ENCODE results near the gene GAMT.

The GAMT gene

DNA sequence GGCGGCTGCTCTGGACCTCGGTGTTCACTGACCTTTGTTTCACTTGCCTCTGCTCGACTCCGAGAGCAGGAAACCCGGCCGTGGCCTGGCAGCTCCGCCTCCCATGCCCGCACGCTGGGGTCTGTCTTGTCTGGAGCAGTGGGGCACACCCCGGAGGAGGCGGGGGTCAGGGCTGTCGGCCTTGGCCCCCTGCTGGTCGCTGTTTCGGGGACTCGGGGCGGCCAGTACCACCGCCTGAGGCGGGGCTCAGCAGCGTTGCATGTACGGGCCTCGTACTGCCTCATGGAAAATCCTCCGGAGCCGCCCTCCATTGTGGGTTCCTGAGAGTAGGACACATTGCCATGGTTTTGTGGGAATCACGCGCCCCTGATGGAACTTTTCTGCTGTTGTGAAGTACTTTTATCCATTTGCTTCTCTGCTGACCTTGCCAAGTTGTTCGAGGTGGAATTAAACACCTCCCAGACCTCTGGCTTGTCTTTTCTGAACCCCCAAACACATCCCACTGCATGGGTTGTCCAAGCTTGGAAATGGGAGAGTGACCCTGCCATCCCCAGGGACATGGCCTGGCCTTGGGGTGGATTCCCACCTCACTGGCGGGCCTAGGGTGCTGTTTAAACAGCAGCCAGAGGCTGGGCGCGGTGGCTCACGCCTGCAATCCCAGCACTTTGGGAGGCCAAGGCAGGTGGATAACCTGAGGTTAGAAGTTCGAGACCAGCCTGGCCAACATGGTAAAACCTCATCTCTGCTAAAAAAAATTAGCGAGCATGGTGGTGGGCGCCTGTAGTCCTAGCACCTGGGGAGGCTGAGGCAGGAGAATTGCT, 23.2 kb downstream of the GAMT start:
- H3K36me3 ChIP-seq (ENCODE audit: control insufficient read depth, insufficient read depth, low read length, severe bottlenecking) = peaks cover 11% of the 10 kb centered on the region
- no peaks in the 10 kb centered on the region for H3K9me3 ChIP-seq (ENCODE audit: control insufficient read depth, low read length)
- peaks cover 10% of the 10 kb centered on the region for H3K4me1 ChIP-seq (ENCODE audit: control insufficient read depth, insufficient read depth, low read length)
- H3K27me3 ChIP-seq (replicated peaks; ENCODE audit: control insufficient read depth, insufficient read depth, low read length) = no peaks in the 10 kb centered on the region
- H3K9ac ChIP-seq (ENCODE audit: low read length) = no peak overlapping the region
- no peak overlapping the region for H3K4me3 ChIP-seq (ENCODE audit: low read length)
- DNase-seq (ENCODE audit: low read depth) = no peak

DNA sequence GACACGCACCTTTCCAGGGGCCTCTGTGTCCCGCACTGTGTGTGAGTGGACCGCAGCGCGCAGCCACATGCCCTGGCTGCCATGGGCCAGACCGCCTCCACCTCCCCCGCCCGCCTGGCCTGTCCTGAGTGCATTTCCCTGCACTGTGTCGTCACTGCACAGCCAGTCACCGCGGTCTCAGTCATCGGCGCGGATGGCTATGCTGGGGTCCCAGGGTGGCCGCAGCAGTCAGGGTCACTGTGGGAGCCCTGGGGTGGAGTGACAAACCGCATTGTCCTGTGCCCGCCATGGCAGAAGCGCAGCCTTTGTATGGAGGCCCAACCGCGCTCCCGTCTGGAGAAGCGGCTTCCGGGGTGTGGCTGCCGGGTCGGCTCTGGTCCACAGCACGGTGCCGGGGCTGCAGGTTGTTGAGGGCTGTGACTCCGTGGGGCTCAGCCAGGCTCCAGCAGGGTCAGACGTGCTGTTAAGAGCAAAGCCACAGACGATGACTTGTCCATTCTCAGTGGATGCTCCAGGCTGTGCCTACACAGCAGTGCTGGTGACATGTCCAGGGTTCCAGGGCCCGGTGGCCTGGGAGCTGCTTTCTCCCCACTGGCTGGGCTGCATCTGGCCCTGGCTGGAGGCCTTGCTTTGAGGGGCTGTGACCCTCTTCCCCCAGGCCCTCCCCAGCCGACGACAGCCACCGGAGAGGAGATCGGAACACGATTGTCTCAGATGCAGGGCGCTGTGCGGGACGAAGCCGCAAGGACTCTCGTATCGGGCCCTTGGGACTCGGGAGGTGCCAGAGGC, 24.0 kb downstream of the GAMT start:
- no peak for DNase-seq (ENCODE audit: low read depth)
- H3K9me3 ChIP-seq (ENCODE audit: control insufficient read depth, low read length) = no peaks in the 10 kb centered on the region
- no peaks in the 10 kb centered on the region for H3K27me3 ChIP-seq (replicated peaks; ENCODE audit: control insufficient read depth, insufficient read depth, low read length)
- peaks cover 17% of the 10 kb centered on the region for H3K36me3 ChIP-seq (ENCODE audit: control insufficient read depth, insufficient read depth, low read length, severe bottlenecking)
- no peak overlapping the region for H3K9ac ChIP-seq (ENCODE audit: low read length)
- no peak overlapping the region for H3K4me3 ChIP-seq (ENCODE audit: low read length)
- H3K4me1 ChIP-seq (ENCODE audit: control insufficient read depth, insufficient read depth, low read length) = peaks cover 11% of the 10 kb centered on the region

DNA sequence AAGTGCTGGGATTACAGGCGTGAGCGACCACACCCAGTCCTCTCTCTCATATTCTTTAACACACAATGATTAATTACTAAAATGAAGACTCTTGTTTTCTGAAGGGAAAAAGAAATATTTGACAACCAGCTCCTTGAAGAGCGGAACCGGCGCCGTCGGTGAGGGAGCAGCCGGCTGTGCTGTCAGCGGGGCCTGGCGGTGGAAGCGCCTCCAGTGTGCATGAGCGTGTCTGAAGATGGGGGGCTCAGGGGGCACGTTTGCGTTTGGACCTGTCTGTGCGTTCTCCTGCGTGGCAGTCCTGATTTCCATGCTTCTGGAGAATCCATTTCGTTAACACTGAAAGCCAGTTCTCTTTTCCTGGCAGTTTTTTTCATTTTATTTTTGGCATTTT, 24.9 kb downstream of the GAMT start:
- DNase-seq (ENCODE audit: low read depth) = no peak
- Histone ChIP-seq H3K4me3 (ENCODE audit: low read length) (no peak overlapping the region), H3K27me3 (replicated peaks; ENCODE audit: control insufficient read depth, insufficient read depth, low read length) (no peaks in the 10 kb centered on the region), H3K9me3 (ENCODE audit: control insufficient read depth, low read length) (no peaks in the 10 kb centered on the region), H3K36me3 (ENCODE audit: control insufficient read depth, insufficient read depth, low read length, severe bottlenecking) (peaks cover 21% of the 10 kb centered on the region), H3K4me1 (ENCODE audit: control insufficient read depth, insufficient read depth, low read length) (peaks cover 6% of the 10 kb centered on the region), H3K9ac (ENCODE audit: low read length) (no peak overlapping the region)

DNA sequence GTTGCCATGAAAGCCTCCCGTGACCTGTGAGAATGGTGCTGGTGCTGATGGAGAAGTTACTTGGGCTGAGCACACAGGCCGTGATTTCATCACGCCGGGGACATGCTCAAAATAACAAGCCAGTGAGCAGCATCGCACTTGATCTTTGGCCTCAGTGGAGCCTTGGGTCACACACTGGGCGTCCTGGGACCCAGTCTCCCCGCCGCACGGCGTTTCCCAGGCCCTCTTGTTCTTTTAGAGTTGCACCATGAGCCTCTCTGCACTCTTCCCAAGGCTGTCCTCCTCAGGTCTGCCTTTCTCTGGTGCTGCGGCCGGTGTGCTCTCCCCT, 27.1 kb downstream of the GAMT start:
- DNase-seq (ENCODE audit: low read depth) = no peak
- peaks cover 43% of the 10 kb centered on the region for H3K36me3 ChIP-seq (ENCODE audit: control insufficient read depth, insufficient read depth, low read length, severe bottlenecking)
- H3K4me3 ChIP-seq (ENCODE audit: low read length) = no peak overlapping the region
- H3K9me3 ChIP-seq (ENCODE audit: control insufficient read depth, low read length) = no peaks in the 10 kb centered on the region
- H3K9ac ChIP-seq (ENCODE audit: low read length) = no peak overlapping the region
- peaks cover 5% of the 10 kb centered on the region for H3K4me1 ChIP-seq (ENCODE audit: control insufficient read depth, insufficient read depth, low read length)
- H3K27me3 ChIP-seq (replicated peaks; ENCODE audit: control insufficient read depth, insufficient read depth, low read length) = no peaks in the 10 kb centered on the region

DNA sequence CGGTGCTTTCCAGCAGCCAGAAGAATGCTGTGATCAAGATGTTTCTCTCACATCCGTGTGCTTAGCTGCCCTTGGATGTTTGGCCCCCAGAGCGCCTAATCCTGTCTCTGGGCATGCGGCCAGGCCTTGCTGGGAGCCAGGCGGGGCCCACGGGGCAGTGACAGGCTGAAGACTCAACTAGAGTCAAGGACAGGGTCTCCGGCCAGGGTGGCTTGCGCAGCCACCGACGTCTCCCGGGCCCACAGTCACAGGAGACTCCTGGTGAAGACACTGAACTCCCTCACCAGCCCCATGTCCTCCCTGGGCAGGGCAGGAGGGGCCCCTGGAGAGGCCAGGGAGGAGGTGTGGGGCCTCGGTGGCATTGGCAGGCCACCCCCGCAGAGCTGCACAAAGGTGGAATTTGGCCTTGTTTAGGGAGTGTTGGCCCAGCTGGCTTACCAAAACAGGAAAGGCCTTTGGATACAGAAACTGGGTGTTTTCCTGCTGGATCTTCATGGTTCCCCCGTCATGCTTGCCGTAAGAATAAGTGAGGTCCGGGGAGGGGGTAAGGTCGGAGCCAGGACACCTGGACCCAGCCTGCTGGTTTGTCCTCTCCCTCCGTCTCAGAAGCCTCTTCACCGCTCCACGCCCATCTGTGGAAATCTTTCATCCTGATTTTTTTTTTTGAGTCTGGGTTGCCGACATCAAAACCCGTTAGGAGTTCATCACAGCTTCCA, 27.6 kb downstream of the GAMT start:
- no peaks in the 10 kb centered on the region for H3K9me3 ChIP-seq (ENCODE audit: control insufficient read depth, low read length)
- no peak overlapping the region for H3K4me3 ChIP-seq (ENCODE audit: low read length)
- H3K27me3 ChIP-seq (replicated peaks; ENCODE audit: control insufficient read depth, insufficient read depth, low read length) = no peaks in the 10 kb centered on the region
- no peak overlapping the region for H3K9ac ChIP-seq (ENCODE audit: low read length)
- peaks cover 43% of the 10 kb centered on the region for H3K36me3 ChIP-seq (ENCODE audit: control insufficient read depth, insufficient read depth, low read length, severe bottlenecking)
- H3K4me1 ChIP-seq (ENCODE audit: control insufficient read depth, insufficient read depth, low read length) = peaks cover 5% of the 10 kb centered on the region
- DNase-seq (ENCODE audit: low read depth) = no peak

DNA sequence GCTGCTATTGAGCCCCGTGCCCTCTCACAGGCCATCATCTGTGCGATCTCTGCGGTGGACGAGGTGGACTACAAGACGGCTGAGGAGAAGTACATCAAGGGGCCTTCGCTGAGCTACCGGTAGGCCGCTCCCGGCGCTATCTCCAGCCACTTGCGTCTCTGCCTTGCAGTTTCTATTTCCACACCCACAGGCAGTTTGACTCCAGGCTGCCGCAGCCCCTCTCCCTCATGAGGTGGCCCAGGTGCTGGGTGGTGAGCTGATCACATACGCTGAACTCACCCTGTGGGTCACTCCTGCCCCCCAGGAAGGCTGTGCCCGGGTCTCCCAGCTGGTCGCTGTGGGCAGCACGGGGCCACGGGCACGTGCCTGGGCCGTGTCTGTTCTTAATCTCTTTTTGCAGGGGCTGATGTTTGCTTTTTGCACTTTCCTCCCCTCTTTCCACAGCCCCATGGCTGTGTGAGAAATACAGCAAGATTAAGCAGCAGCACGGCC, 28.3 kb downstream of the GAMT start:
- Histone ChIP-seq H3K4me3 (ENCODE audit: low read length) (no peak overlapping the region), H3K9ac (ENCODE audit: low read length) (no peak overlapping the region), H3K27me3 (replicated peaks; ENCODE audit: control insufficient read depth, insufficient read depth, low read length) (no peaks in the 10 kb centered on the region), H3K9me3 (ENCODE audit: control insufficient read depth, low read length) (no peaks in the 10 kb centered on the region), H3K36me3 (ENCODE audit: control insufficient read depth, insufficient read depth, low read length, severe bottlenecking) (peaks cover 43% of the 10 kb centered on the region), H3K4me1 (ENCODE audit: control insufficient read depth, insufficient read depth, low read length) (peaks cover 5% of the 10 kb centered on the region)
- no peak for DNase-seq (ENCODE audit: low read depth)

DNA sequence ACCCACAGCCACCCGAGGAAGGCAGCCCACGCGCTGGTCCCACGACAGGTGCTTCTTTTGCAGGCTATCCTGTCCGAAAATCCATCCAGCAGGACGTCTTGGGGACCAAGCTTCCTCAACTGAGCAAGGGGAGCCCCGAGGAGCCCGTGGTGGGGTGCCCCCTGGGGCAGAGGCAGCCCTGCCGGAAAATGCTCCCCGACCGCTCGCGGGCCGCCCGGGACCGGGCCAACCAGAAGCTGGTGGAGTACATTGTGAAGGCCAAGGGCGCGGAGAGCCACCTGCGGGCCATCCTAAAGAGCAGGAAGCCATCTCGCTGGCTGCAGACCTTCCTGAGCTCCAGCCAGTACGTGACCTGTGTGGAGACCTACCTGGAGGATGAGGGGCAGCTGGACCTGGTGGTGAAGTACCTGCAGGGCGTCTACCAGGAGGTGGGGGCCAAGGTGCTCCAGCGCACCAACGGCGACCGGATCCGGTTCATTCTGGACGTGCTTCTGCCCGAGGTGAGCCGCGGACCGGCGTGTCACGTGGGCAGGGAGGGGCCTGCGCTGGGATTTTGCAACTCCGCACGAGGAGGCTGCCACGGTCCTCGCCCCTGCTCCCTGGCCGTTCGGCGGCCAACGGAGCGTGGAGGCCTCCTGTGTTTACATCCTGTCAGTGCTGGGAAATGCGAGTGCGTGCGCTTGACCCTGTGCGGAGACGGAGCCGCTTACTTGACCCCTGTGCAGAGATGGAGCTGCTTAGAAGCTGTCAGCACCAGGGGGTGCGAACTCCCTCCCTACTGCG, 30.6 kb downstream of the GAMT start:
- no peak overlapping the region for H3K4me3 ChIP-seq (ENCODE audit: low read length)
- no peak for DNase-seq (ENCODE audit: low read depth)
- H3K36me3 ChIP-seq (ENCODE audit: control insufficient read depth, insufficient read depth, low read length, severe bottlenecking) = peaks cover 65% of the 10 kb centered on the region
- H3K9me3 ChIP-seq (ENCODE audit: control insufficient read depth, low read length) = no peaks in the 10 kb centered on the region
- H3K9ac ChIP-seq (ENCODE audit: low read length) = no peak overlapping the region
- no peaks in the 10 kb centered on the region for H3K27me3 ChIP-seq (replicated peaks; ENCODE audit: control insufficient read depth, insufficient read depth, low read length)
- H3K4me1 ChIP-seq (ENCODE audit: control insufficient read depth, insufficient read depth, low read length) = peaks cover 5% of the 10 kb centered on the region

DNA sequence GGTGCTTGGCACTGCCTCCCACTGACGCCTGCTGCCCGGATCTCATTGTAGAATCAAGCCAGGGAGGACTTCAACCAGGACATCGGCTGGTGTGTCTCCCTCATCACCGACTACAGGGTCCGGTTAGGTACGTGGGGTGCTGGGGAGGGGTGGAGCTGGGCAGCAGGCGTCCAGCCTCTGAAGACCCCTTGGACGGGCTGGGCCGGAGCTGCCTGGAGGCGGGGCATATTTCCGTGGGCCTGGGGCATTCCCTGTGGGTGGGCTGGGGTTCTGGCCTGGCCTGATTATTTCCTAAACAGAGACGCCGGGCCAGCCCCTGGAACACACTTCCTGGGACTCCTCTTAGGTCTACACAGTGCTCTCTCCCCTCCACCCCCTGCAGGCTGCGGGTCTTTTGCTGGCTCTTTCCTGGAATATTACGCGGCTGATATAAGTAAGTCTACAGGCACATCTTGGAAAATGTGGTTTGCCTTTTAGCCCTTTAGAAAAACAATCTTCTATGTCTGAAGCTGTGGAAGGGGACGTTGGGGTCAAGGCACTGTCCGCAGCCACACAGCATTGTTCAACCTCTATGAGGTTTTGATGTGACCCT, 32.0 kb downstream of the GAMT start:
- Histone ChIP-seq H3K27me3 (replicated peaks; ENCODE audit: control insufficient read depth, insufficient read depth, low read length) (no peaks in the 10 kb centered on the region), H3K9me3 (ENCODE audit: control insufficient read depth, low read length) (no peaks in the 10 kb centered on the region), H3K4me1 (ENCODE audit: control insufficient read depth, insufficient read depth, low read length) (peaks cover 5% of the 10 kb centered on the region), H3K9ac (ENCODE audit: low read length) (no peak overlapping the region), H3K36me3 (ENCODE audit: control insufficient read depth, insufficient read depth, low read length, severe bottlenecking) (peaks cover 67% of the 10 kb centered on the region), H3K4me3 (ENCODE audit: low read length) (no peak overlapping the region)
- DNase-seq (ENCODE audit: low read depth) = no peak

DNA sequence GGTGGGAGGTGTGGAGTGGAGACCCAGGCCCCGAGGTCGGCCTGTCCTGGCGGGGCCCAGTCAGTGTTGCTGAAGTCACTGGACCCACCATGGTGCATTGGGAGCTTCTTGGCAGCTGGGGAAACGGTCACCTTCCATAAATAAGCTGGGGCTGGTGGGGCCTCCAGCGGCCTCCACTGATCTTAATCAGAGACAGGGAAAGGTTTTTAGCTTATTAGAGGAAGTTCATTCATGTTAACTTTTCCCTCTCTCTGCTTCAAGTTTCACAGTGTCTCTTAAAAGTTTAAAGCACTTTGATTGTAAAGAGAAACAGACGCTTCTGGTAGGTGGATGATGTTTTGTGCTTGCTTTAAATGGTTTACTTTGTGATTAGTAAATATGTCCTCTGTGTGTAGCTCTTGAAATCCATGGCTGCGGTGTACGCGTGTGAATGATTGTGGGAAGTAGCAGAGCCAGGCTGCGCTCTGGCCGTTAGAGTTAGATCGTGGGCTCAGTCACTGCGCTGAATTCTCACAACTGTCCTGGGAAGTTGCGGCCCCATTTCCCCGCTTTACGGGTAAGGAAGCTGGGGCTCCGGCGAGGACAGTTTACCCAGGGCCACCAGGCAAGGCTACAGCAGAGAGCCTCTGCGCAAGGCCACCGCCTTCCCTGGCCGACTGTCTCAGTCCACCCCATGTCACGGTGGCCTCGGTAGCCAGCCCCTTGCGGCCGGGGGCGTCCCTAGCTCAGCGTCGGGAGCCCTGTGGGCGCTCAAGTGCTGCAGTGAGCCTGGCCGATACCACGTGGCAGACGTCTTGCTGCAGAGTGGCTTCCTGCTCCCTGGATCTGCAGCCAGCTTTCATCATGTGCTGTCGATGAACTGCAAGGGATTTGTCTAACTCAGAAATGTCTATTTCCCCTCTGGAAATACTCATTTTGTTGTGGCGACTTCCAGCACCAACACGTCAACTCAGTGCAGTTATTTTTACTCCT, 34.2 kb downstream of the GAMT start:
- H3K9ac ChIP-seq (ENCODE audit: low read length) = no peak overlapping the region
- peaks cover 3% of the 10 kb centered on the region for H3K4me1 ChIP-seq (ENCODE audit: control insufficient read depth, insufficient read depth, low read length)
- no peaks in the 10 kb centered on the region for H3K27me3 ChIP-seq (replicated peaks; ENCODE audit: control insufficient read depth, insufficient read depth, low read length)
- H3K4me3 ChIP-seq (ENCODE audit: low read length) = no peak overlapping the region
- peaks cover 63% of the 10 kb centered on the region for H3K36me3 ChIP-seq (ENCODE audit: control insufficient read depth, insufficient read depth, low read length, severe bottlenecking)
- no peak for DNase-seq (ENCODE audit: low read depth)
- no peaks in the 10 kb centered on the region for H3K9me3 ChIP-seq (ENCODE audit: control insufficient read depth, low read length)

DNA sequence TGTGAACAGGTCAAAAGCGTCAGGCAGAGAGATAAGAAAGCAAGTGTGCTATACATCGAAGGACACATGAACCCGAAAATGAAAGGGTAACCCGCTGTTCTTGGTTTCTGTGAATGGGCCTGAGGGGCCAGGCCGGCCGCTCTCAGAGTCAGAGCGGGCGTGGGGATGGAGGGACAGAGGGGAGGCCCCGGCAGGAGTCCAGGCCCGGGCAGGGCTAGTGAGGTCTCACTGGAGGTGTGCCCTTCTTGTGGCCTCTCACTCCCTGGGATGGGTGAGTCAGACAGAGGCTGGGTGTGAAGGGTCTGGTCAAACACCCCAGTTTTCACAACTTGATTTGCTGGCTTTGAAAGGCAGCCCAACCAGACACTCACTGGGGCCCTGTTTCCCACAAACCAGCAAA, 35.0 kb downstream of the GAMT start:
- Histone ChIP-seq H3K36me3 (ENCODE audit: control insufficient read depth, insufficient read depth, low read length, severe bottlenecking) (peaks cover 59% of the 10 kb centered on the region), H3K4me1 (ENCODE audit: control insufficient read depth, insufficient read depth, low read length) (peaks cover 12% of the 10 kb centered on the region), H3K4me3 (ENCODE audit: low read length) (no peak overlapping the region), H3K9me3 (ENCODE audit: control insufficient read depth, low read length) (no peaks in the 10 kb centered on the region), H3K27me3 (replicated peaks; ENCODE audit: control insufficient read depth, insufficient read depth, low read length) (no peaks in the 10 kb centered on the region), H3K9ac (ENCODE audit: low read length) (no peak overlapping the region)
- no peak for DNase-seq (ENCODE audit: low read depth)

Data from adipocyte (in vitro differentiated cells).